Measurements from ENCODE around the gene CEP295NL. TPM values are rescaled to one million over a fixed set of nuclear protein-coding genes. Genes with fewer than 3 reads are reported as not detected.
A peak's percentile ranks its signal among the peaks of the same experiment; 100 is the strongest.

The CEP295NL gene
- total RNA-seq, 1 donor from 2014 or later, result not detected

DNA sequence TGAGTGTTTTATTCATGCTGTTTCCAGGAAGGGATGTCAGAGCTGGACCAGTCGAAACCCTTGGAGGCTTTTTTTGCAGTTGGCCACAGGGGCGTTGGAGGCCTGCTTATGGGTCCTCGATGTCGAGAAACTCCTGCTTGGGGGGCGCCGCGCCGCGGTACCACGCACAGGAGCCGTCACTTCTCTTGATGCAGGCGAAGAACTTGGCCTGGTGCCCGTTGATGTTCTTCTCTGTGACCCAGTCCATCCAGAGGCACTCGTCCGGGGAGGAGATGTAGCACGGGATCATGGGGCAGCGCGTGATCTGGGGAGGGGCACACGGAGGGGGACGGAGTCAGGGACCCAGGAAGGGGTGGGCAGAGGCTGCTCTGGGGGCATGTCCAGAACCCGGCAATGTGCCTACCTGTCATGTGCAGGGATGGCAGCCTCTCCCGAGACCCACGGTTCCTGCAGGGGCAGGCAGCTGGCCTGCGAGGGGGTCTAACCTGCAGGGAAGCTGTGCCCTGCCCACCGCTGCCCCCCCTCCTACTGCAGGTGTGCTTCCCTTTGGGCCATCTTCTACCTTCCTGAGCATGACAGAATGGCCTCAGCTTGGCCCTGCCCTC lies 47.3 kb downstream of the CEP295NL start:
- DNase-seq (ENCODE audit: low spot score), result no peak
- intact Hi-C loops (cut with micrococcal nuclease), result no loop called here
- no peak overlapping the region for H3K4me3 Mint-ChIP-seq (ENCODE audit: low read depth)
- no peaks in the 10 kb centered on the region for H3K4me1 Mint-ChIP-seq (ENCODE audit: low read depth)
- H3K9me3 Mint-ChIP-seq, result no peaks in the 10 kb centered on the region
- H3K36me3 Mint-ChIP-seq (ENCODE audit: low read depth), result no peaks in the 10 kb centered on the region
- no peak overlapping the region for H3K27ac Mint-ChIP-seq
- H3K27me3 Mint-ChIP-seq (ENCODE audit: low read depth), result no peaks in the 10 kb centered on the region

DNA sequence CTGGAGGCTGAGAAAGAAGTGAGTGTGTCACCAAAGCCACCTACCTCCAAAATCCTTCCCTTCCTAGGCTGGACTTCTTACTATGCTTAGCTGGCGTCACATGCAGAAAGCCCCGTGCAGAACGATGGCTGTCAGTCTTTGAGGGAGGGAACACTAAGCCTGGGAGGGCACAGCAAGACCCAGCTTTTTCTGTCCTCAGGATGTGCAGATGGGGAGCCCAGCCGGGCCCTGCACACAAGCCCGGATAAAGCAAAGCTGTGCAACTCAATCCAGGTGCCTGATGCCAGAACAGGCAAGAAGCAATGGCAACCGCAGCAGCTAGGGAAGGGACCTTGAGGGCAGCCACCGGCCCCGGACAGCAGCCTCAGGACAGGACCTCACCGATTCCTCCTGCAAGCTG lies 48.5 kb downstream of the CEP295NL start:
- intact Hi-C loops (cut with micrococcal nuclease), result no loop called here
- Mint-ChIP-seq H3K27me3 (ENCODE audit: low read depth) (no peaks in the 10 kb centered on the region), H3K36me3 (ENCODE audit: low read depth) (no peaks in the 10 kb centered on the region), H3K27ac (no peak overlapping the region), H3K4me1 (ENCODE audit: low read depth) (no peaks in the 10 kb centered on the region), H3K4me3 (ENCODE audit: low read depth) (no peak overlapping the region), H3K9me3 (no peaks in the 10 kb centered on the region)
- no peak for DNase-seq (ENCODE audit: low spot score)

DNA sequence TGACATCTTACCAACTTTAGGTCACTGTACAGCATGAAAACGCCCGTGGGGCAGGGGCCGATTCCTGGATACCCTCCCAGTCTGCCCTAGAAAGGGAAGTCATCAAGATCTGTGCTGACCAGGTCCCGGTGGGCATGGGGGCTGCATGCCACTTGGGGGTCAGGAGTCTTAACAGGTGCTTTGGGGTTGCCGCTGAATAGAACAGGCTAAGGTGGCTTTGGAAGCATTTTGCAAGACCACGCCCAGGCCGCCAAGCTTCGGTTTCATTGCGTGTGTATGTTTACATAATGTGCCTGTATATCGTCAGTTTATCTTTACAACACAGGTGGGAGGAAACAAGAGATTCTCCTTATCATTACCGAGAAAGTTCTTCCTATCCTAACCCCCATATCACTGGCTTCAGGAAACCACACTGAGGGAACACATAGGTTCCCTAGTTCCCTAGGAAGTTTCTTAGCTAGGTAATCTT lies 49.0 kb downstream of the CEP295NL start:
- H3K27me3 Mint-ChIP-seq (ENCODE audit: low read depth), result no peaks in the 10 kb centered on the region
- intact Hi-C loops (cut with micrococcal nuclease), result no loop called here
- no peaks in the 10 kb centered on the region for H3K4me1 Mint-ChIP-seq (ENCODE audit: low read depth)
- no peaks in the 10 kb centered on the region for H3K36me3 Mint-ChIP-seq (ENCODE audit: low read depth)
- no peaks in the 10 kb centered on the region for H3K9me3 Mint-ChIP-seq
- DNase-seq (ENCODE audit: low spot score), result no peak
- H3K27ac Mint-ChIP-seq, result no peak overlapping the region
- H3K4me3 Mint-ChIP-seq (ENCODE audit: low read depth), result no peak overlapping the region

DNA sequence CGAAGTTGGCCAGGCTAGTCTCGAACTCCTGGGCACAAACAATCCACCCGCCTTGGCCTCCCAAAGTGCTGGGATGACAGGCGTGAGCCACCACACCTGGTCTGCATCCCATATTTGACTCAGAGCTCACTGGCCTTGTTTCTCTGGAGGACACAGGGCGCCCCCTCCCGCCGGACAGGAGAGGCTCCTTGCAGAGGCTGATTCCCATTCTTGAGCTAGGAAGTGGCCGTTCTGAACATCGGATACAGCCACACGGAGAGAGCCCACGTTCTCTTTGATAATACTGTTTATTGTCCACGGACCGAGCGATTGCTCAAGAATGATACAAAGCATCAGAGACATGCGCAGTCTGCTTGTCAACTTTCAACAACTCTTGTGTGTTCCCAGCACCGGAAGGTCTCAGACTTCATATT lies 50.3 kb downstream of the CEP295NL start:
- no peak overlapping the region for H3K27ac Mint-ChIP-seq
- intact Hi-C loops (cut with micrococcal nuclease), result no loop called here
- no peak for DNase-seq (ENCODE audit: low spot score)
- H3K4me3 Mint-ChIP-seq (ENCODE audit: low read depth), result no peak overlapping the region
- H3K9me3 Mint-ChIP-seq, result no peaks in the 10 kb centered on the region
- H3K27me3 Mint-ChIP-seq (ENCODE audit: low read depth), result no peaks in the 10 kb centered on the region
- H3K36me3 Mint-ChIP-seq (ENCODE audit: low read depth), result no peaks in the 10 kb centered on the region
- H3K4me1 Mint-ChIP-seq (ENCODE audit: low read depth), result no peaks in the 10 kb centered on the region

DNA sequence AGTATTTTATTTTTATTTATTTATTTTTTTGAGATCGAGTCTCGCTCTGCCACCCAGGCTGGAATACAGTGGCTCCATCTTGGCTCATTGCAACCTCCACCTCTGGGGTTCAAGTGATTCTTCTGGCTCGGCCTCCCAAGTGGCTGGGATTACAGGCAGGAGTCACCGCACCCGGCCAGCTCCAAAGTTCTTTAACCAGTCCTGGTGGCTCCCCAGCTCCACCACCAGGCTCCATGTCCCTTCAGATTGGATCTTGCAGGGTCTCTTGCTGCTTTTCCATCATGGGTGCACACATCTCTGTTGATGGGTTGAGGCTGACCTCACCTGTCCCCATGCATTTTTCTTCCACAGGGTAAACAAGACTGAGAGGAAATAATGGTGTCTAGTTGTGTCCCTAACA lies 54.0 kb downstream of the CEP295NL start:
- intact Hi-C loops (cut with micrococcal nuclease), result no loop called here
- Mint-ChIP-seq H3K36me3 (ENCODE audit: low read depth) (no peaks in the 10 kb centered on the region), H3K4me3 (ENCODE audit: low read depth) (no peak overlapping the region), H3K4me1 (ENCODE audit: low read depth) (peaks cover 5% of the 10 kb centered on the region), H3K9me3 (no peaks in the 10 kb centered on the region), H3K27me3 (ENCODE audit: low read depth) (no peaks in the 10 kb centered on the region), H3K27ac (no peak overlapping the region)
- no peak for DNase-seq (ENCODE audit: low spot score)

DNA sequence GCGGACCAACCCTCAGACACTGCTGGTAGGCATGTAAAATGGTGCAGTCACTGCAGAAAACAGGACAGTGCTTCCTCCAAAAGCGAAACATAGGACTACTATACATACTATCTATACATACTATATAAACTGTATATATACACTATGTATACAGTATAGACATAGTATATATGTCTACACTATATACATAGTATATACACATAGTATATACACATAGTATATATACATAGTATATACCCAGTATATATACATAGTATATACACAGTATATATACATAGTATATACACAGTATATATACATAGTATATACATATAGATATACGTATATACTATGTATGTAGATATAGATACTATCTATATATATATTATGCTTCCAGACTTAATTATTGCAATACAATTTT lies 55.9 kb downstream of the CEP295NL start:
- no peak overlapping the region for H3K27ac Mint-ChIP-seq
- no peak overlapping the region for H3K4me3 Mint-ChIP-seq (ENCODE audit: low read depth)
- no peak for DNase-seq (ENCODE audit: low spot score)
- no peaks in the 10 kb centered on the region for H3K27me3 Mint-ChIP-seq (ENCODE audit: low read depth)
- H3K9me3 Mint-ChIP-seq, result no peaks in the 10 kb centered on the region
- H3K4me1 Mint-ChIP-seq (ENCODE audit: low read depth), result peaks cover 12% of the 10 kb centered on the region
- no peaks in the 10 kb centered on the region for H3K36me3 Mint-ChIP-seq (ENCODE audit: low read depth)
- intact Hi-C loops (cut with micrococcal nuclease), result no loop called here

DNA sequence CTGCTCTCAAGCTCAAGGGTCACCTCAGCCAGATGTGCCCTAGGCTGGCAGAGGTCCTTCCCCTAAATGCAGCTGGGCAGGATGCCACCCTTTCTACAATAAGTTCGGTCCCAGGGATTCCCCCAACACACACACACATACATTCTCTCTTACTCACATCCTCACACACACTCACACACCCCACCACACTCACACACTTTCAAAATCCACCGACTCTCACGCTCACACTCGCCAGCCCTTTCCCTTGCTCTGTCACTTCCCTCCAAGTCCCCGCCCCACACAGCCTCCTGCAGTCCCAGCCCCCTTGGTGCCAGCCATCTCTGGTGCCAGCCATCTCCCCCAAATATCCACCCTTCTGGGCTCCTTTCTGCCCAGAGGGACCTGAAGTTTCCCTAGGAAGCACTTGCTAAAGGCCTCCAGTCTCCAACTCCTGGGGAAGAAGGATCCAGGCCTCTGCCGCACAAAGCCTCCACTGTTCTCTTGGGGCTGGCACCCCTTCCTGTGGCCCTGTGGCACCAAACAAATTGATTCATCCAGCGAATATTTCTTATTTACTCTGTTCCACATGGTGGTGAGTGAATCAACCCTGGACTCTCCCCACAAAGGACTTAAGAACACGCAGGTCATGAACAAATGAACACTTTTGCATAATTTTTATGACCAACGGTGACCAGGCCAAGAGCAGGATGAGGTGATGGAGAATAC lies 58.5 kb downstream of the CEP295NL start:
- intact Hi-C loops (cut with micrococcal nuclease), result loop anchor here (5.0 kb wide), 1 partner anchor 347 kb away; no protein-coding TSS in a partner anchor
- Mint-ChIP-seq H3K4me3 (ENCODE audit: low read depth) (no peak overlapping the region), H3K9me3 (no peaks in the 10 kb centered on the region), H3K27me3 (ENCODE audit: low read depth) (no peaks in the 10 kb centered on the region), H3K4me1 (ENCODE audit: low read depth) (peaks cover 18% of the 10 kb centered on the region), H3K27ac (no peak overlapping the region), H3K36me3 (ENCODE audit: low read depth) (peaks cover 4% of the 10 kb centered on the region)
- DNase-seq (ENCODE audit: low spot score), result no peak

DNA sequence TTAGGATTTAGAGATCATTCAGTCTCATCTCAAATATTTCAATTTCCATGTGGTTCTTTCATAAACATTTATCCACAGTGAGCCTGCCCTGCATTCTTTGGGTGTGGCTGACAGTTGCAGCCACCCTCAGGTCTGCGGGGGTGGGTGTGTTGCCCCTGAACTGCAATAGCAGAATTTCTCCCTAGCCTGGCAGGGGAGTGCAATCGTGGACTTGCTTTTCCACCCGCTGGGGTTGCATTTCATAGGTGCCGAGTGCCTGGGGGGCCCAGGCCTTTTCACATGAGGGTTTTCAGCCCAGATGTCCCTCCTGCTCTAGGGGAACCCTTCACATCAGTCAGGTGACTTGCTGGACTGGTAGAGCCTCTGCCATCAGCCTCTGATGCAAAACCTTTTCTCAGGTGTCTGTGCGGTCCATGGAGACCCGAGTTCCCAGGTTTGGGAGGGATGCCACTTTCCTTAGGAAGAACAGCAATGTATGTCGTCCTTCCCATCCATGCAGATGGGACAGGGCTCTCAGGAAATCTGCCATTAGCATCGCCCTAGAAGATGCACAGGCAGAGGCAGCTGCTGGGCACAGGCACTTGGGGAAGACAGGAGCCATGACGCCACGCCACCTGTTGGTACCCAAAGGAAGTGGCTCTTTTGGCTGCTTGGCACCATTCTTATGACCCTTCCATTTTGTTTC lies 60.0 kb downstream of the CEP295NL start:
- no peaks in the 10 kb centered on the region for H3K9me3 Mint-ChIP-seq
- H3K4me1 Mint-ChIP-seq (ENCODE audit: low read depth), result peaks cover 30% of the 10 kb centered on the region
- H3K36me3 Mint-ChIP-seq (ENCODE audit: low read depth), result peaks cover 14% of the 10 kb centered on the region
- no peak overlapping the region for H3K4me3 Mint-ChIP-seq (ENCODE audit: low read depth)
- H3K27ac Mint-ChIP-seq, result no peak overlapping the region
- intact Hi-C loops (cut with micrococcal nuclease), result loop anchor here (5.0 kb wide), 1 partner anchor 346 kb away; no protein-coding TSS in a partner anchor
- H3K27me3 Mint-ChIP-seq (ENCODE audit: low read depth), result no peaks in the 10 kb centered on the region
- DNase-seq (ENCODE audit: low spot score), result peak; percentile 51

DNA sequence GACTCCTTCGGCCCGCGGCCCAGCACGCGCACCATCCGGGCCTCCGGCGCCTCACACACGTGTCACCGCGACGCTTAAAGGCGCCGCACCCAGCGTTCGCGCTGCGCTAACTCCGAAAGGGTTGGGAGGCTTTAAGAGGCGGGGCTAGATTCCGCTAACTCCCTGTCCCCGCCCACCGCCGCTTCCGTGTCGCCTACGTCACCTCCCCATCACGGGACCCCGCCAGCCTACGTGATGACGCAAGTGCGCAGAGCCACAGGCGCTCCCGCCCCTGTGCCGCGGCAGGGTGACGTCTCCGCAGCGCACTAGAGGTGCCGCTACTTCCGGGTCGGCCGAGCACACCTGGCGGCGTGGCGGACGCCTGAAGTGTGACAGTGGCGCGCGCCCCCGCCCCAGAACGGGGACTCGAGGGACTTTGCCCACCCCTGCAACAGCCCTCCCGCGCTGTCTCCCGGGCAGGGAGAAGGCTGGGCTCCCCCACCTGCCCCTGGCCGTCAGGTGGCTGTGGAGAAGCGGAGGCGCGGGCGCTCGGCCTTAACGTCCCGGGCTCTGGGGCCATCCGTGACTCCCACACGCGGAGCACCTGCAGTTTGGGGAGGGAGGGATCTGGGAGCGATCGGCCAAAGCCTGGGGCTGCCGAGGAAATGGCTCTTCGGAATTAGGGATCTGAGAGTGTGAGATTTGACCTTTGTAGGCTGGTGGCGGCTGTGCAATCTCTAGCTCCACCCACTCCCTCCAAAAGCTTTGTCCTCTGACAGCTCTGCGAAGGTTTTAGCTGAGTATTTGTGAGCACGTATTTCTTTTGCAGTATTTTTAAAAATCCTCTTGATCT lies 62.0 kb downstream of the CEP295NL start, which contains the start of gene USP36:
USP36 (minus strand) TSS at position 35 of the 832 bp plus-strand sequence. CDS start 4,451 bp downstream, outside the sequence.
- H3K9me3 Mint-ChIP-seq, result no peaks in the 10 kb centered on the region
- intact Hi-C loops (cut with micrococcal nuclease), result loop anchor here (1.0 to 5.0 kb wide), 3 partner anchors 22 to 344 kb away; no protein-coding TSS in a partner anchor
- peak within 1 kb of the TSS; percentile 94 for H3K27ac Mint-ChIP-seq
- H3K4me1 Mint-ChIP-seq (ENCODE audit: low read depth), result peaks cover 35% of the 10 kb centered on the region
- no peaks in the 10 kb centered on the region for H3K27me3 Mint-ChIP-seq (ENCODE audit: low read depth)
- H3K36me3 Mint-ChIP-seq (ENCODE audit: low read depth), result peaks cover 32% of the 10 kb centered on the region
- H3K4me3 Mint-ChIP-seq (ENCODE audit: low read depth), result peak within 1 kb of the TSS; percentile 91
- peak; percentile 99 for DNase-seq (ENCODE audit: low spot score)

Other genes with a start within 250 kb of the CEP295NL start
- gene CYTH1, start 120.9 kb downstream of the CEP295NL start, total RNA-seq, result 83.5 and 95.7 TPM in 2 replicates
- gene USP36, start 62.4 kb downstream of the CEP295NL start, total RNA-seq, result 103 and 105 TPM in 2 replicates
- 0.71 and 0.84 TPM in 2 replicates for gene TIMP2, start 22.2 kb upstream of the CEP295NL start, total RNA-seq
- gene LGALS3BP, start 76.7 kb upstream of the CEP295NL start, total RNA-seq, result 57.5 and 59.3 TPM in 2 replicates
- gene CANT1, start 106.6 kb upstream of the CEP295NL start, total RNA-seq, result 55.8 and 71.8 TPM in 2 replicates
- not detected in 2 replicates for gene C1QTNF1, start 121.0 kb upstream of the CEP295NL start, total RNA-seq
- gene ENGASE, start 171.6 kb upstream of the CEP295NL start, total RNA-seq, result 51.0 and 51.4 TPM in 2 replicates

Data from activated T-helper 2 cell treated with anti-CD3 and anti-CD28 coated beads, Interferon-gamma antibody, Interleukin-2, Interleukin-4, amounts not matched to agents 10 μg/mL and 5 μg/mL and 100 μg/mL, durations not matched to agents 14 hours and 24 hours and 36 hours (primary cell).